ENCODE data around the gene TJP2.
"Not testable (repeated sequence)": the region's sequence is repeated elsewhere in the genome, so short reads cannot be mapped to it uniquely, and the experiment has no call there.

The TJP2 gene

GRCh38 chr9:69157751-69158466 is 16.2 kb upstream of the TJP2 start:
- no peak for DNase-seq (ENCODE audit: low read depth in 1 of 2, low spot score in 1 of 2)

DNA sequence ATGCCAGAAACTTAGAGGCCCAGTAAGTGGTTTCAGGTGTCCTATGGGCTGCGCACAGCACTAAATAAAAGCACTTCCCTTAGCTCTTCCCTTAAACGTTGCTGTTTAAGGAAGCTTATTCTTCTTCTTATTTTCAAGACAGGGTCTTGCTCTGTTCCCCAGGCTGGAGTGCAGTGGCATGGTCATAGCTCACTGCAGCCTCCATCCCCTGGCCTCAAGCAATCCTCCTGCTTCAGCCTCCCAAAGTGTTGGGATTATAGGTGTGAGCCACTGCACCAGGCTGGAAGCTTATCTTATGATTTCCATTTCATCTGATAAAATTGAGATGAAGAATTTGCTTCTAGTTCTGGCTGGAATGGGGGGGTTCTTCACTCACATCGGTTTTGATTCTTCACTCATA is 15.6 kb upstream of the TJP2 start:
- DNase-seq (ENCODE audit: low read depth in 1 of 2, low spot score in 1 of 2): no peak

- DNase-seq (ENCODE audit: low read depth in 1 of 2, low spot score in 1 of 2): not testable (repeated sequence)
Measured at GRCh38 chr9:69164573-69164972, 9.5 kb upstream of the TJP2 start.

- no peak for DNase-seq (ENCODE audit: low read depth in 1 of 2, low spot score in 1 of 2)
Measured at GRCh38 chr9:69165581-69165980, 8.5 kb upstream of the TJP2 start.

DNA sequence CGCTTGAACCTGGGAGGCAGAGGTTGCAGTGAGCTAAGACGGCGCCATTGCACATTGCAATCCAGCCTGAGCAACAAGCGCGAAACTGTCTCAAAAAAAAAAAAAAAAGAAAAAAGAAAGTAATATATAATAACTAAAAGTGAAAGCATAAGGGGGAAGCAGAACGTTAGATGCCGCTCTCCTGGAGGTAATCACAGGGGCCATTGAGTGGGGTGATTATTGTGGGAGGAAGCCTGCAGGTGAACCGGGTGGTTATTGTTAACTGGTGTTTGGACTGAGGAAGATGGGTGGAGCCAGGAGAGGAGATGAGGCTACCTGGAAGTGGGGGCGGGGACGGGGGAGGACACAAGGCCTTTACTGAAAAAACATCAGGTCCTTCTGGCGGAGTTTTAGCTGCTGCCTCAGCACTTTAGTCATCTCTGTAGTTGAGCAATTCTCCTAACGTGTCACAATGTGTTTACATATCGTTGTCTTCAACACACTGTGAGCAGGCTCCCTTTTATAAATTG is 5.3 kb upstream of the TJP2 start:
- peak; percentile 39 to 48 for DNase-seq (ENCODE audit: low read depth in 1 of 2, low spot score in 1 of 2)

GRCh38 chr9:69170231-69170630 is 3.8 kb upstream of the TJP2 start:
- DNase-seq (ENCODE audit: low read depth in 1 of 2, low spot score in 1 of 2): no peak

GRCh38 chr9:69171049-69171448 is 3.0 kb upstream of the TJP2 start:
- DNase-seq (ENCODE audit: low read depth in 1 of 2, low spot score in 1 of 2): no peak

DNA sequence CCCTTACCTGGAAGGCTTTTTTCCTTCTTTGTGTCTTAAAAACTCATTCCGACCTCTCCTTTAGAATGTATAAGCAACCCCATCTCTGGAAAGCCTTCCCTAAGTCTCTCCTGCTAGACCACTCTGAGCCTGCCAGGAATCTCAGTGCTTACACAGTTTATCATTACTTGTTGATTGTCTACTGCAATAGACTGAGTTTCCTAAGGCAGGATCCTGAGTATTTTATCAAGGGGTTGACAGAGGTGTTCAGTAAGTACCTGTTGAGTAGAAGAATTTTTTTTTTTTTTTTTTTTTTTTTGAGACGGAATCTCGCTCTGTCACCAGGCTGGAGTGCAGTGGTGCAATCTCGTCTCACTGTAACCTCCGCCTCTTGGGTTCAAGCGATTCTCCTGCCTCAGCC is 2.6 kb upstream of the TJP2 start:
- no peak for DNase-seq (ENCODE audit: low read depth in 1 of 2, low spot score in 1 of 2)

GRCh38 chr9:69172895-69173294 is 1.2 kb upstream of the TJP2 start:
- DNase-seq (ENCODE audit: low read depth in 1 of 2, low spot score in 1 of 2): no peak

DNA sequence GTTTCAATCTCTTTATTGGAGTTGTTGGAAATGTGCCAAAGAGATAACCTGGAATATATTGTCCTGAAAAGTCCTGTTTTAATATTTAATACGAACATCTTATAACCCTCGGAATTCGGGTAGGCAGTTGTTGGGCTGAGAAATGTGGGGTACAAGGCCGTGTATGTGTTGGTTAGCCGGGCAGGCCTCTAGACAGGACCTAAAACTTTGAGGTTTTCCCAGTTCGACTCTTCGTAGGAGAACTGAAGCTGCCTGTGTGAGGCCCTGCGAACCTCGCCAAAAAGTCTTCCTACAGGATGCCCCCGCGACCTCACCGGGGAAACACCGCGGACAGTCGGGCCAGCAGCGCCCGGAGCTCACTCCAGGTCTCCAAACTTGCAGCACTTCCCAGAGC is 583 bp upstream of the TJP2 start:
- no peak for DNase-seq (ENCODE audit: low read depth in 1 of 2, low spot score in 1 of 2)

- DNase-seq (ENCODE audit: low read depth in 1 of 2, low spot score in 1 of 2): peak; percentile 18 to 24
Measured at GRCh38 chr9:69174616-69175463, 763 bp downstream of the TJP2 start.

GRCh38 chr9:69175486-69175885 is 1.4 kb downstream of the TJP2 start:
- DNase-seq (ENCODE audit: low read depth in 1 of 2, low spot score in 1 of 2): no peak

DNA sequence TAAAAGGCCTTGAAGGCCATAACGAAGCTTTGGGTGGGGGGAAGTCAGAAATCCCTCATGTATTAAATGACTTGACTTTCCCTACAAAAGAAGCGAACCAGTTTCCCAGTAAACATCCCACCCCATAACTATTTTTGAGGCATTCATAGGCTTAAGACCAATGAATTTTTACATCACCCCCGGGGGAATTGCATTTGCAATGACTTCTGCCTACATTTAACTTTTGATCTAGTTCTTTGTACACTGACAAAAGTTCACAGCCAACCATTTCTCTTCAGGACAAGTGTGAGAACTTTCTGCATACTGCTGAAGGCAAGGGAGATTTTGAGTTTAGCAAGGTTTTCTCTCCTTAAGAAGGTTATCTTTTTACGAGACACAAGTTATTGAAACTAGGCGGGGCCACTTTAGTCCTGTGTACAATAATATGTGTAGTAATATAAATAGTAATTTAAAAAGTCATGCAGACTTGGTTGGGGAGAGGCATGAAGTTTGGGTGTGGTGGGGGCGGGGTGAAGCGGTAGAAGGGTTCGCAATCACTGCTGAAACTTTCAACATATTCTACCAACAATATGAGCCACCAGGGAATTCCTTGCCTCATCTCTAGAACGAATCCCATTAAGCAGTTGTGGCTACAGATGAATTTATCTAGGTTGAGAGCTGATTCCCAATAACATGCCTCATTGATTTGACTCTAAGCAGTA is 2.5 kb downstream of the TJP2 start:
- DNase-seq (ENCODE audit: low read depth in 1 of 2, low spot score in 1 of 2): no peak

GRCh38 chr9:69178583-69179011 is 4.5 kb downstream of the TJP2 start:
- DNase-seq (ENCODE audit: low read depth in 1 of 2, low spot score in 1 of 2): no peak

DNA sequence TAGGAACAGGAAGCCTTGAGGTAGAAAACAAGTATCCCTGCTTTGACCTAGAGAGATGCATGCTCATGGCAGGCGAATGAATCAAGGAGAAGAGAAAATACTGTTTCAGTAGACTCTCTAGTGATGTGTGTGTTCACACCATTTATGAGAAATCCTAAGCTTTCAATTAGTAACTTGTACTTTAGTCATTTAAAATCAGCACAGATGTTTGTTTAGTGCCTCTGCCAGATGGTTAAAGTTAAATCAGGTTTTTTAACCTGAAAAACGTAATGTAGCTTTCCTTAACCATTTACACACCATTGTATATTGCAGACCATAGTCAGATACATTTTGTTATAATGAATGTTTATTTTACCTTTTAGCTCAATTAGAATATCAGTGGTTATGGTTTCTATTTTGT is 5.0 kb downstream of the TJP2 start:
- no peak for DNase-seq (ENCODE audit: low read depth in 1 of 2, low spot score in 1 of 2)

DNA sequence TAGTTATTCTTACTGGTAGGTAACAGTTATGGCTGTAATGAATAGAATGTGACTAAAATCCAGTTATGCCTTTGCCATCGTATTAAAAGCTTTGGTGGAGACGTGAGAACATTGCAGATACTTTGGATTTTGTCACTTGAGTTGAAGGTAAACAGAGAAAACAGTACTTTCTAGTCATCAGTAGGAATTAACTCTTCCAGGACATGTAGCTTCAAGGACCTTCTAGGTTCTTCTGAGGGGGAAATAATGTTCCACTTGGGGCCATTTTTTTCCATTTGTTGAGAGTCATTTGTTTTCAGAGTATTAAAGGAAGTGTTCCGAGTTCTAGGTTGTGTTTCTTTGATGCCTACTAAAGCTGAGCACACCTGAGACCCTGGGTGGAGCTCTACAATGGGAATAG is 6.1 kb downstream of the TJP2 start:
- DNase-seq (ENCODE audit: low read depth in 1 of 2, low spot score in 1 of 2): no peak

DNA sequence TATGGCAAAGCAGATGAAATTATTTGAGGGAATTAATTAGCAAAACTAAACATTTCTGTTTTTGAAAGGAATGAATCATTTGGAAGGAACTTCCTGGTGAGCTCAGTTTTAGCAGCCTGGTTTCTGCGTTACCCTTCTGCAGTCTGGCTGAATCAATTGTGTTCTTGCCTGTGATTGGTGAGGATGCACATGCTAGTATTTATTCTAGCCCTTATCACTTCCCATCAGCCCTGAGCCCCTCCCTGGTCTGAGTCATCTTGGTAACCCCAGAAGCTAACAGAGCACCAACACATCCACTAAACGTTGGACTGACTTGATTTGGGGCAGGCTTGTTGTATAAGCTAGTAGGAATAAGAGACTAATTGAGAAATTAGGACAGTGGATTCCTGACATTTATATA is 6.6 kb downstream of the TJP2 start:
- DNase-seq (ENCODE audit: low read depth in 1 of 2, low spot score in 1 of 2): peak in 1 of 2 donors; percentile 24

DNA sequence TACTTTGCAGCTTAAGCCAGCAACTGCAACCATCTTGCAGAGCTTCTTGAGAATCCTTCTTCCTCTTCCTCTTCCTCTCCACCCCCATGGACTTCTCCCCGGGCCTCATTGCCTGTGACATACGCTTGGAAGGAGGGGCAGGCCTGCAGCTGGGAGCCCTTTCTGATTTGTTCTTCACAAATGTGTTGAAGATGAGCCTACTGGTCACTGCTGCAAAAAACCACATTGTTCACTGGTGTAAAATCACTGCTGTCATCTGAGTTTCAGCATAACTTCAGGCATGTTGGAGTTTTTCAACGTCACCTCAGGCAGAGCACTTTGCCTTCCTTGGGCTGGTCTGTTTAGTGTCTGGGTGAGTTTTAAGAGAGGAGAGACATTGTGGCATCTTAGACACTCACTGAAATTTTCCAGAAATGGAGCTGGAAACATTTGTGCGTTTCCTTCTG is 7.9 kb downstream of the TJP2 start:
- no peak for DNase-seq (ENCODE audit: low read depth in 1 of 2, low spot score in 1 of 2)

DNA sequence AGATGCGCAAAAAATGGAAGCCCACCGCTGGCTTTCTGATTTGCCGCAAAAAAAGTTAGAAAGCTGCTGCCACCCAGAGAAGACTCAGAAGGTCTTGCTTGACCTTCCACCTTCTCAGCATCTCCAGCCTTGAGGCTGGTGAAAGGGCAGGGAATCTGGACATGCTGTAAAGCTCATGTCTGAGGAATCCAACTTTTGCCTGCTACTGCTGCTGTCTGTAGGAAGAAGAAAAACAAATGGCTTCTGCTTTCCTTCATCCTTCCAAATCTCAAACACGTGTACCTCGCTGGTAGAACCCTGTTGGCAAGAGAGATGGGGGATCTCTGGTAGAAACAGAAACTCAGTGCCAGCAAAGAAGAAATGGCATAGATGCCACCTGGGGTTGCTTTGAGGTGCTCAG is 10.2 kb downstream of the TJP2 start:
- no peak for DNase-seq (ENCODE audit: low read depth in 1 of 2, low spot score in 1 of 2)

DNA sequence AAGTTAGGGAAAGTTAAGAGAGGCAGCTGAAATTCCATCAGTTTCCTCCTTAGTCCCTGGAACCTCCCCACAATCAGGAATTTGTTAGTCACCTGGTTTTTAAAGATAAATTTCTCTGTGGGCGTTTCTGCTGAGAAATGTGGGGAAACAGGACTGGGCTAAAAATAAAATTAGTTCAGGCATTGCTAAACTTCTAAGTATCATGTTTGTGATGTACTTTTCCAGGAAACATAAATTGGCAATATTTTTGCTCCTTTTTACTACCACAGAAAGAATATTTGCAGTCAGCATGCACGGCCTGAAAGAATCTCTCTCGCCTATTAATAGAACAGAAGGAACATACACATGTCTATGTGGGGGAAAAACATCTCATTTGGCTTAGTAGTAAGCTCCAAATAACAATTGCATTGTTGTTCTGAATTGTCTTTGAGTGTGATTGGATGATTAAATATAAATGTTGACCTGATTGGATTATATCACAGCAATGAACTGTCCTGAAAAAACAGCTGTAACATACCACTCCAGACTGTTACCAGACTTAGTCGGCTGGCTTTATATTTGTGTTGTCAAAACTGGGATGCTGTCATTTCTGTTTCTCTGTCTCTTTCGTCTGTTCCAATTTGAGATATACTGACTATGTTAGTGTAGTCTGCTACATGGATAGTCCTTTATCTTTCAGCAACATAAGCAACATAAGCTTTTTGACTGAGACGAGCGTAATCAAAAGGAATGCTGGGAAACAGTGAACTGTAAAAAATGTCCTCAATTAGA is 12.9 kb downstream of the TJP2 start:
- DNase-seq (ENCODE audit: low read depth in 1 of 2, low spot score in 1 of 2): no peak

DNA sequence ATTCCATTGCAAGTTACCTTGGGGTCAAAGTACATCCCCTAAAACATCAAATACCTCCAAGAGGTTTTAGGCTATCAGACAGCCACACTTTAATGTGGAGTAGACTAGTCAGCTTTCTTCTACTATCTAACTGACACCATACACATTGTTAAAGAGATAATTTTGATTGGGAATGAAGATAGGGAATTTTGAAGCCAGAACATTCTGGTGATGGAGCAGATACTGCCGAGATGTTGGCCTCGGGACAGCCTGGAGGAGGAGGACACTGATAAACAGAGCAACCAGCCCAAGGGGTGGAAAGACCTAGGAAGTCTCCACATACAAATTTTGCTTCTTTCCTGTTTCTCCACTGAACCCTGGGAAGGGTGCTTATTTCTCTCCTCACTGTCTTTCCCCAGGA is 14.9 kb downstream of the TJP2 start:
- no peak for DNase-seq (ENCODE audit: low read depth in 1 of 2, low spot score in 1 of 2)
